HCT116 (cell line): ENCODE data around the gene DCP2. TPM values are rescaled to one million over a fixed set of nuclear protein-coding genes. Genes with fewer than 3 reads are reported as not detected.

Experiments used
- ATAC-seq: fragments of 200-7000 bp; cut with Tn5 transposase; 2 replicates; pipeline ENCODE4 v1.9.1; 2020; ENCODE audit warnings: mild to moderate bottlenecking, moderate library complexity
- BruUV-seq: library from RNA; stranded (reverse); fragments of 400-500 nt; replicated peaks from 2 replicates; lab custom pipeline; 2021; lab: Mats Ljungman, UMichigan
- CTCF ChIA-PET: fragments of 300-600 bp; sonication (Branson Sonifier 250); formaldehyde crosslinking; loops from one replicate; lab custom pipeline; 2021; ENCODE audit warnings: antibody characterized with exemption; lab: Charles Lee
- POLR2A ChIA-PET: fragments of 300-600, 350-600 bp; sonication (Branson Sonifier 250); formaldehyde crosslinking; loops from one replicate; lab custom pipeline; 2021; ENCODE audit warnings: antibody characterized with exemption; lab: Charles Lee
- RAD21 ChIA-PET, 2 experiments: fragments of 300-600 bp; sonication (Branson Sonifier 250); formaldehyde crosslinking; loops; one replicate each; lab custom pipeline; 2023; ENCODE audit warnings: low total read pairs in 2 of 2; ENCODE audit not compliant: uncharacterized antibody in 2 of 2, unreplicated experiment in 2 of 2, low non-redundant PET in 1 of 2; lab: Charles Lee
- DNase-seq: peaks from one replicate; pipeline ENCODE4 v3.0.0-alpha.2; 2010; ENCODE audit warnings: low read depth, low spot score
- H2AFZ ChIP-seq: fragments of 200-600 bp; shearing (Covaris generic), sonication (generic); 2 replicates; pipeline ENCODE4 v1.6.1; 2017; ENCODE audit warnings: low read depth, mixed run types, mixed read lengths, antibody characterized with exemption, low read length; ENCODE audit not compliant: poor library complexity, severe bottlenecking
- H3K27ac ChIP-seq: 2 replicates; pipeline ENCODE4 v1.5.1; 2012; ENCODE audit warnings: low read depth, low read length
- H3K27me3 ChIP-seq: fragments of 200-600 bp; sonication (generic); 2 replicates; pipeline ENCODE4 v1.6.1; 2016; ENCODE audit warnings: mixed run types, low read length, mixed read lengths; ENCODE audit not compliant: insufficient read depth
- H3K36me3 ChIP-seq, 2 experiments: fragments of 200-500 bp in 1 of 2; fragments of 200-600 bp in 1 of 2; sonication (Bioruptor generic) in 1 of 2; sonication (generic) in 1 of 2; 2 replicates each; pipeline versions ENCODE4 v1.5.1 to v1.6.1; 2014 to 2016; ENCODE audit warnings: low read length in 2 of 2, inconsistent platforms in 1 of 2, mixed read lengths in 1 of 2, mixed run types in 1 of 2; ENCODE audit not compliant: insufficient read depth in 2 of 2, control insufficient read depth in 1 of 2
- H3K4me1 ChIP-seq, 2 experiments: fragments of 200-600 bp in 1 of 2; sonication (generic) in 1 of 2; 2 replicates each; pipeline versions ENCODE4 v1.5.1 to v1.6.1; 2012 to 2017; ENCODE audit warnings: low read length in 2 of 2, inconsistent platforms in 1 of 2, mild to moderate bottlenecking in 1 of 2, mixed read lengths in 1 of 2, mixed run types in 1 of 2, moderate library complexity in 1 of 2; ENCODE audit not compliant: insufficient read depth in 2 of 2, control insufficient read depth in 1 of 2
- H3K4me2 ChIP-seq: fragments of 200-600 bp; sonication (generic); 2 replicates; pipeline ENCODE4 v1.6.1; 2017; ENCODE audit warnings: mixed run types, low read length, mixed read lengths
- H3K4me3 ChIP-seq, 2 experiments: fragments of 200-600 bp in 1 of 2; sonication (generic) in 1 of 2; replicated peaks in 1 of 2; 2 replicates each; pipeline ENCODE4 v1.5.1; 2011 to 2016; ENCODE audit warnings: low read length in 2 of 2, control low read depth in 1 of 2, low read depth in 1 of 2, mild to moderate bottlenecking in 1 of 2, mixed read lengths in 1 of 2, mixed run types in 1 of 2
- H3K79me2 ChIP-seq: fragments of 200-600 bp; sonication (generic); 2 replicates; pipeline ENCODE4 v1.6.1; 2017; ENCODE audit warnings: mild to moderate bottlenecking, mixed run types, low read length, moderate library complexity, mixed read lengths; ENCODE audit not compliant: insufficient read depth
- H3K9ac ChIP-seq: fragments of 200-600 bp; sonication (generic); 2 replicates; pipeline ENCODE4 v1.6.1; 2016; ENCODE audit warnings: low read length, mixed read lengths
- H3K9me2 ChIP-seq: fragments of 200-600 bp; sonication (generic), shearing (Covaris generic); 2 replicates; pipeline ENCODE4 v1.6.1; 2017; ENCODE audit warnings: mixed run types, mild to moderate bottlenecking, moderate library complexity; ENCODE audit not compliant: insufficient read depth
- H3K9me3 ChIP-seq, 2 experiments: fragments of 200-500 bp in 1 of 2; fragments of 200-600 bp in 1 of 2; sonication (Bioruptor generic) in 1 of 2; sonication (generic) in 1 of 2; 2 replicates each; pipeline ENCODE4 v1.6.1; 2014 to 2017; ENCODE audit warnings: low read length in 2 of 2, mixed read lengths in 2 of 2, inconsistent platforms in 1 of 2, low read depth in 1 of 2, mild to moderate bottlenecking in 1 of 2, mixed run types in 1 of 2, moderate library complexity in 1 of 2; ENCODE audit not compliant: control insufficient read depth in 1 of 2, insufficient read depth in 1 of 2
- H4K20me1 ChIP-seq: fragments of 200-600 bp; sonication (generic), shearing (Covaris generic); 2 replicates; pipeline ENCODE4 v1.6.1; 2017; ENCODE audit warnings: mixed run types, mild to moderate bottlenecking, moderate library complexity; ENCODE audit not compliant: insufficient read depth
- CBX3 ChIP-seq: IDR thresholded peaks from 2 replicates; pipeline ENCODE4 v1.6.1; 2012; ENCODE audit warnings: low read depth
- CEBPB ChIP-seq: IDR thresholded peaks from 2 replicates; pipeline ENCODE4 v1.6.1; 2012; ENCODE audit warnings: low read depth
- ELF1 ChIP-seq: IDR thresholded peaks from 2 replicates; pipeline ENCODE4 v1.6.1; 2012; ENCODE audit warnings: low read depth, borderline replicate concordance
- EZH2 ChIP-seq: fragments of 200-600 bp; sonication (generic); IDR thresholded peaks from 2 replicates; pipeline ENCODE4 v1.6.1; 2017; ENCODE audit warnings: antibody characterized with exemption, mixed run types
- EZH2phosphoT487 ChIP-seq: fragments of 200-600 bp; IDR thresholded peaks from 2 replicates; pipeline ENCODE4 v1.6.1; 2018; ENCODE audit warnings: antibody characterized with exemption, borderline replicate concordance
- FOSL1 ChIP-seq: IDR thresholded peaks from 2 replicates; pipeline ENCODE4 v1.6.1; 2012; ENCODE audit warnings: low read depth
- JUND ChIP-seq: IDR thresholded peaks from 2 replicates; pipeline ENCODE4 v1.6.1; 2012
- POLR2AphosphoS5 ChIP-seq: IDR thresholded peaks from 2 replicates; pipeline ENCODE4 v1.6.1; 2011; ENCODE audit warnings: mild to moderate bottlenecking, low read depth, low read length, moderate library complexity
- RAD21 ChIP-seq: IDR thresholded peaks from 2 replicates; pipeline ENCODE4 v1.6.1; 2012; ENCODE audit warnings: low read depth, mild to moderate bottlenecking
- SIN3A ChIP-seq: IDR thresholded peaks from 2 replicates; pipeline ENCODE4 v1.6.1; 2012; ENCODE audit warnings: low read depth
- SP1 ChIP-seq: IDR thresholded peaks from 2 replicates; pipeline ENCODE4 v1.6.1; 2012; ENCODE audit warnings: low read depth
- SRF ChIP-seq: IDR thresholded peaks from 2 replicates; pipeline ENCODE4 v1.6.1; 2012; ENCODE audit warnings: low read depth
- YY1 ChIP-seq: IDR thresholded peaks from 2 replicates; pipeline ENCODE4 v1.6.1; 2011; ENCODE audit warnings: low read length, low read depth, moderate library complexity, mild to moderate bottlenecking; ENCODE audit not compliant: insufficient replicate concordance; ENCODE audit errors: extremely low read depth
- intact Hi-C: fragments of 100-400 bp; cut with micrococcal nuclease; formaldehyde crosslinking; loops from 2 replicates; pipeline ENCODE4 v1.10.0; 2022
- total RNA-seq: library from RNA; stranded (reverse); gene quantifications from one replicate; pipeline ENCODE4 v1.2.1, GENCODE V29; 2021; ENCODE audit not compliant: unreplicated experiment
- TF ChIP-seq, protein P1 (sequence below): IDR thresholded peaks from 2 replicates; pipeline ENCODE4 v1.6.1; 2012
- TF ChIP-seq, protein P2 (sequence below): IDR thresholded peaks from 2 replicates; pipeline ENCODE4 v1.6.1; 2012
- TF ChIP-seq, protein P3 (sequence below): IDR thresholded peaks from 2 replicates; pipeline ENCODE4 v1.6.1; 2011; ENCODE audit warnings: mild to moderate bottlenecking, low read length, moderate library complexity; ENCODE audit not compliant: insufficient replicate concordance; ENCODE audit errors: extremely low read depth

Gene DCP2
- total RNA-seq, 1 experiment from 2014 or later, result 57.1 TPM

- peaks cover 0 to 12% of the 10 kb centered on the region in 2 experiments; a peak in 1 of 4 replicates for H3K36me3 ChIP-seq
- intact Hi-C loops, result no loop called here
- H3K4me2 ChIP-seq, result peak overlapping the region; percentile 74
- CTCF ChIA-PET, result no interaction called here
- H3K9me2 ChIP-seq, result no peaks in the 10 kb centered on the region
- H2AFZ ChIP-seq, result no peak overlapping the region
- peak overlapping the region in 1 of 2 experiments; percentile 28; a peak in 3 of 4 replicates for H3K4me3 ChIP-seq
- H3K27ac ChIP-seq, result peak overlapping the region; percentile 55
- H3K27me3 ChIP-seq, result no peaks in the 10 kb centered on the region
- TF ChIP-seq RAD21, result peak; percentile 14; the same call in 1 of the 2 replicates
- TF ChIP-seq ELF1, result no peak; the same call in 1 of the 2 replicates
- peak; percentile 94 for TF ChIP-seq JUND
- TF ChIP-seq POLR2AphosphoS5, result no peak; the same call in 1 of the 2 replicates
- peak; percentile 55 for TF ChIP-seq CBX3
- TF ChIP-seq, protein P1, sequence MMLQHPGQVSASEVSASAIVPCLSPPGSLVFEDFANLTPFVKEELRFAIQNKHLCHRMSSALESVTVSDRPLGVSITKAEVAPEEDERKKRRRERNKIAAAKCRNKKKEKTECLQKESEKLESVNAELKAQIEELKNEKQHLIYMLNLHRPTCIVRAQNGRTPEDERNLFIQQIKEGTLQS, result no peak
- TF ChIP-seq EZH2phosphoT487, result no peak
- TF ChIP-seq, protein P2, sequence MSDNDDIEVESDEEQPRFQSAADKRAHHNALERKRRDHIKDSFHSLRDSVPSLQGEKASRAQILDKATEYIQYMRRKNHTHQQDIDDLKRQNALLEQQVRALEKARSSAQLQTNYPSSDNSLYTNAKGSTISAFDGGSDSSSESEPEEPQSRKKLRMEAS, result no peak
- peak; percentile 94 for TF ChIP-seq SRF
- TF ChIP-seq FOSL1, result peak; percentile 95
- TF ChIP-seq, protein P3, sequence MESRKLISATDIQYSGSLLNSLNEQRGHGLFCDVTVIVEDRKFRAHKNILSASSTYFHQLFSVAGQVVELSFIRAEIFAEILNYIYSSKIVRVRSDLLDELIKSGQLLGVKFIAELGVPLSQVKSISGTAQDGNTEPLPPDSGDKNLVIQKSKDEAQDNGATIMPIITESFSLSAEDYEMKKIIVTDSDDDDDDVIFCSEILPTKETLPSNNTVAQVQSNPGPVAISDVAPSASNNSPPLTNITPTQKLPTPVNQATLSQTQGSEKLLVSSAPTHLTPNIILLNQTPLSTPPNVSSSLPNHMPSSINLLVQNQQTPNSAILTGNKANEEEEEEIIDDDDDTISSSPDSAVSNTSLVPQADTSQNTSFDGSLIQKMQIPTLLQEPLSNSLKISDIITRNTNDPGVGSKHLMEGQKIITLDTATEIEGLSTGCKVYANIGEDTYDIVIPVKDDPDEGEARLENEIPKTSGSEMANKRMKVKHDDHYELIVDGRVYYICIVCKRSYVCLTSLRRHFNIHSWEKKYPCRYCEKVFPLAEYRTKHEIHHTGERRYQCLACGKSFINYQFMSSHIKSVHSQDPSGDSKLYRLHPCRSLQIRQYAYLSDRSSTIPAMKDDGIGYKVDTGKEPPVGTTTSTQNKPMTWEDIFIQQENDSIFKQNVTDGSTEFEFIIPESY, result no peak
- peak; percentile 60; the same call in 1 of the 2 replicates for TF ChIP-seq SIN3A
- peak; percentile 64; the same call in 1 of the 2 replicates for TF ChIP-seq CEBPB
- peak; percentile 82 for TF ChIP-seq SP1
- no peak for TF ChIP-seq YY1
- no peak for TF ChIP-seq EZH2
- peak; percentile 84 for DNase-seq
- peaks cover 11% of the 10 kb centered on the region for H3K79me2 ChIP-seq
- H3K9me3 ChIP-seq, result no peaks in the 10 kb centered on the region
- H3K4me1 ChIP-seq, result peaks cover 22 to 60% of the 10 kb centered on the region in 2 experiments
- H3K9ac ChIP-seq, result peak overlapping the region; percentile 29
- no peaks in the 10 kb centered on the region for H4K20me1 ChIP-seq
- no TSS peak for BruUV-seq
- RAD21 ChIA-PET, result no interaction called here
- peak; percentile 89 for ATAC-seq
- POLR2A ChIA-PET, result no interaction called here
Measured at GRCh38 chr5:113020461-113021273, 44.1 kb downstream of the DCP2 start.
